ENCODE measurements around the gene MFGE8. TPM values are rescaled to one million over a fixed set of nuclear protein-coding genes. Genes with fewer than 3 reads are reported as not detected.

Gene MFGE8
- total and polyA plus RNA-seq, 4 donors = 78.6 to 135 (median 96.1) TPM

GRCh38 chr15:88907111-88907510 is 6.1 kb downstream of the MFGE8 start:
- peaks cover 0 to 32% (median 23%) of the 10 kb centered on the region in 4 donors for H3K36me3 ChIP-seq (ENCODE audit: control insufficient read depth in 4 of 4, insufficient read depth in 4 of 4, low read length in 4 of 4)
- no peak overlapping the region for H3K9ac ChIP-seq (ENCODE audit: insufficient read depth in 1 of 2, low read length in 2 of 2)
- no peak overlapping the region for H3K27ac ChIP-seq (ENCODE audit: low read depth in 1 of 2, low read length in 1 of 2)
- ATAC-seq (ENCODE audit: insufficient read depth, low FRiP score) (no peak), DNase-seq (no peak)
- H3K9me3 ChIP-seq (ENCODE audit: control insufficient read depth in 4 of 4, insufficient read depth in 3 of 4, low read length in 3 of 4) = no peaks in the 10 kb centered on the region
- H3K27me3 ChIP-seq (ENCODE audit: control insufficient read depth in 3 of 3, insufficient read depth in 3 of 3, low read length in 2 of 3) = no peaks in the 10 kb centered on the region
- H3K4me1 ChIP-seq (ENCODE audit: control insufficient read depth in 5 of 5, insufficient read depth in 5 of 5, low read length in 5 of 5) = peaks cover 0 to 12% (median 5%) of the 10 kb centered on the region in 5 donors
- TF ChIP-seq CTCF (IDR thresholded peaks at IDR 0.05; ENCODE audit: control extremely low read depth, extremely low read depth) = no peak
- H3K4me3 ChIP-seq = no peak overlapping the region
- WGBS, 2 donors = 91 to 93% methylated on average over 14 of the region's 14 CpGs

- peaks cover 0 to 10% (median 4%) of the 10 kb centered on the region in 5 donors for H3K4me1 ChIP-seq (ENCODE audit: control insufficient read depth in 5 of 5, insufficient read depth in 5 of 5, low read length in 5 of 5)
- H3K4me3 ChIP-seq = no peak overlapping the region
- no peaks in the 10 kb centered on the region for H3K27me3 ChIP-seq (ENCODE audit: control insufficient read depth in 3 of 3, insufficient read depth in 3 of 3, low read length in 2 of 3)
- peaks cover 0 to 37% (median 24%) of the 10 kb centered on the region in 4 donors for H3K36me3 ChIP-seq (ENCODE audit: control insufficient read depth in 4 of 4, insufficient read depth in 4 of 4, low read length in 4 of 4)
- no peak for ATAC-seq (ENCODE audit: insufficient read depth, low FRiP score)
- H3K27ac ChIP-seq (ENCODE audit: low read depth in 1 of 2, low read length in 1 of 2) = no peak overlapping the region
- TF ChIP-seq CTCF (IDR thresholded peaks at IDR 0.05; ENCODE audit: control extremely low read depth, extremely low read depth) = no peak
- 94 to 96% methylated on average over 7 of the region's 7 CpGs for WGBS, 2 donors
- no peak overlapping the region for H3K9ac ChIP-seq (ENCODE audit: insufficient read depth in 1 of 2, low read length in 2 of 2)
- H3K9me3 ChIP-seq (ENCODE audit: control insufficient read depth in 4 of 4, insufficient read depth in 3 of 4, low read length in 3 of 4) = no peaks in the 10 kb centered on the region
- DNase-seq = no peak
Measured at GRCh38 chr15:88906551-88906950, 6.6 kb downstream of the MFGE8 start.

- WGBS, 2 donors = 95 to 100% methylated on average over 1 of the region's 1 CpG
- DNase-seq (no peak), ATAC-seq (ENCODE audit: insufficient read depth, low FRiP score) (no peak)
- no peak overlapping the region for H3K27ac ChIP-seq (ENCODE audit: low read depth in 1 of 2, low read length in 1 of 2)
- no peak overlapping the region for H3K4me3 ChIP-seq
- no peaks in the 10 kb centered on the region for H3K9me3 ChIP-seq (ENCODE audit: control insufficient read depth in 4 of 4, insufficient read depth in 3 of 4, low read length in 3 of 4)
- no peak for TF ChIP-seq CTCF (IDR thresholded peaks at IDR 0.05; ENCODE audit: control extremely low read depth, extremely low read depth)
- H3K9ac ChIP-seq (ENCODE audit: insufficient read depth in 1 of 2, low read length in 2 of 2) = no peak overlapping the region
- H3K27me3 ChIP-seq (ENCODE audit: control insufficient read depth in 3 of 3, insufficient read depth in 3 of 3, low read length in 2 of 3) = no peaks in the 10 kb centered on the region
- H3K36me3 ChIP-seq (ENCODE audit: control insufficient read depth in 4 of 4, insufficient read depth in 4 of 4, low read length in 4 of 4) = peaks cover 0 to 39% (median 25%) of the 10 kb centered on the region in 4 donors
- peaks cover 0 to 10% (median 3%) of the 10 kb centered on the region in 5 donors for H3K4me1 ChIP-seq (ENCODE audit: control insufficient read depth in 5 of 5, insufficient read depth in 5 of 5, low read length in 5 of 5)
Measured at GRCh38 chr15:88906130-88906529, 7.0 kb downstream of the MFGE8 start.

GRCh38 chr15:88905576-88905975 is 7.6 kb downstream of the MFGE8 start:
- H3K27ac ChIP-seq (ENCODE audit: low read depth in 1 of 2, low read length in 1 of 2) = no peak overlapping the region
- no peak for TF ChIP-seq CTCF (IDR thresholded peaks at IDR 0.05; ENCODE audit: control extremely low read depth, extremely low read depth)
- 93 to 95% methylated on average over 11 of the region's 11 CpGs for WGBS, 2 donors
- H3K4me3 ChIP-seq = no peak overlapping the region
- H3K9me3 ChIP-seq (ENCODE audit: control insufficient read depth in 4 of 4, insufficient read depth in 3 of 4, low read length in 3 of 4) = no peaks in the 10 kb centered on the region
- no peak overlapping the region for H3K9ac ChIP-seq (ENCODE audit: insufficient read depth in 1 of 2, low read length in 2 of 2)
- DNase-seq = no peak
- no peaks in the 10 kb centered on the region for H3K27me3 ChIP-seq (ENCODE audit: control insufficient read depth in 3 of 3, insufficient read depth in 3 of 3, low read length in 2 of 3)
- H3K4me1 ChIP-seq (ENCODE audit: control insufficient read depth in 5 of 5, insufficient read depth in 5 of 5, low read length in 5 of 5) = peaks cover 0 to 7% (median 0%) of the 10 kb centered on the region in 5 donors
- no peak for ATAC-seq (ENCODE audit: insufficient read depth, low FRiP score)
- H3K36me3 ChIP-seq (ENCODE audit: control insufficient read depth in 4 of 4, insufficient read depth in 4 of 4, low read length in 4 of 4) = peaks cover 0 to 39% (median 25%) of the 10 kb centered on the region in 4 donors
